Measurements from ENCODE around the gene CDC42EP2.

- no peak for TF ChIP-seq ZNF274 (IDR thresholded peaks at IDR 0.05; ENCODE audit: low read depth, low read length)
- no peak for TF ChIP-seq YY1 (IDR thresholded peaks at IDR 0.05; ENCODE audit: insufficient read depth, insufficient read length)
These were observed at the start of gene CDC42EP2 for GRCh38 chr11:65314501-65315203.
